ENCODE results near the gene RNASEH2C.

The RNASEH2C gene

DNA sequence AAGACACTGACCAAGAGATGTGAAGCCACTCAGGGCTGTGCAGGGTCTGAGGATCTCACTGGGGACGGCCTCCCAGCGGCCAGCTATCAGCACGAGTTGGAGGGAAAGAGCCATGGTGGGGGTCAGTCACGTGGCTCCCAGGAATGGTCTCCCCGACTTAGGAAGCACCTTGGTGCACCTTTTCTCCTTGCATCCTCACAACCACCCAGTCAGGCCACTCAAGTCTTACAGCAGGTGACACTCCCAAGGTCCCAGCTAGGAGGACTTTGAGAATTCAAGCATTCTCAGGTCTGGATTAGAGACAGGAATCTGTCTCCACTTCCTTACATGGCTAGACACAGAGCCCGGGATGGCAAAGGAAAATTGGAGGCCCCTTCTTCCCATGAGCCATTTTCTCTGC is 2.7 kb downstream of the RNASEH2C start:
- Histone ChIP-seq H3K4me3 (no peak overlapping the region), H3K27ac (no peak overlapping the region)
- TF ChIP-seq, protein P1, sequence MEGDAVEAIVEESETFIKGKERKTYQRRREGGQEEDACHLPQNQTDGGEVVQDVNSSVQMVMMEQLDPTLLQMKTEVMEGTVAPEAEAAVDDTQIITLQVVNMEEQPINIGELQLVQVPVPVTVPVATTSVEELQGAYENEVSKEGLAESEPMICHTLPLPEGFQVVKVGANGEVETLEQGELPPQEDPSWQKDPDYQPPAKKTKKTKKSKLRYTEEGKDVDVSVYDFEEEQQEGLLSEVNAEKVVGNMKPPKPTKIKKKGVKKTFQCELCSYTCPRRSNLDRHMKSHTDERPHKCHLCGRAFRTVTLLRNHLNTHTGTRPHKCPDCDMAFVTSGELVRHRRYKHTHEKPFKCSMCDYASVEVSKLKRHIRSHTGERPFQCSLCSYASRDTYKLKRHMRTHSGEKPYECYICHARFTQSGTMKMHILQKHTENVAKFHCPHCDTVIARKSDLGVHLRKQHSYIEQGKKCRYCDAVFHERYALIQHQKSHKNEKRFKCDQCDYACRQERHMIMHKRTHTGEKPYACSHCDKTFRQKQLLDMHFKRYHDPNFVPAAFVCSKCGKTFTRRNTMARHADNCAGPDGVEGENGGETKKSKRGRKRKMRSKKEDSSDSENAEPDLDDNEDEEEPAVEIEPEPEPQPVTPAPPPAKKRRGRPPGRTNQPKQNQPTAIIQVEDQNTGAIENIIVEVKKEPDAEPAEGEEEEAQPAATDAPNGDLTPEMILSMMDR (IDR thresholded peaks at IDR 0.05), result no peak
- no peak for DNase-seq (ENCODE audit: low spot score)

DNA sequence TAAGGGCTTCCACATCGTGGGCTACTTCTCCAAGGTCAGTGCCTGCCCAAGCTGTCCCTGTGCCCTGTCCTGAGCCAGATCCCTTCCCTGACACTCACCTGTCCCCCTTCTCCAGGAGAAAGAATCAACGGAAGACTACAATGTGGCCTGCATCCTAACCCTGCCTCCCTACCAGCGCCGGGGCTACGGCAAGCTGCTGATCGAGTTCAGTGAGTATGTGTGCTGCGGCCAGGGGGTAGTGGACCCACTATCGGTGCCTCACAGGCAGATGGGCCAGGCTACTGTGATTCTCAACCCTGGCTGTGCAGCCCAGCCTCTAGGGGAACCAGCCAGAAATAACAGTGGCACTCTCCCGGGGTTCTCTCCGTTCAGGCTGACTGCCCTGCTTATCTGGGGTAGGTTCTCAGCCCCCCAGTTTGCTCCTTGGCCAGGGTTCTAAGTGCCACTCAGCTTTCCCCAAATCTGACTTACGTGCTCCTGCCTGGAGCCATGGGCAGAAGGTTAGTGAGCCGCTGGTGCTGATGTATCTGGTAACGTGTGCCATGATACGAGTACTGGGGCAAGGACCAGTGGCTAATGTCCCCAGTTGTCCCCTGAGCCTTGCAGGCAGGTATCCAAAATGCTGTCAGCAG is 3.7 kb downstream of the RNASEH2C start:
- H3K4me3 ChIP-seq, result no peak overlapping the region
- no peak overlapping the region for H3K27ac ChIP-seq
- no peak for DNase-seq (ENCODE audit: low spot score)
- TF ChIP-seq, protein P1 (IDR thresholded peaks at IDR 0.05), result no peak

DNA sequence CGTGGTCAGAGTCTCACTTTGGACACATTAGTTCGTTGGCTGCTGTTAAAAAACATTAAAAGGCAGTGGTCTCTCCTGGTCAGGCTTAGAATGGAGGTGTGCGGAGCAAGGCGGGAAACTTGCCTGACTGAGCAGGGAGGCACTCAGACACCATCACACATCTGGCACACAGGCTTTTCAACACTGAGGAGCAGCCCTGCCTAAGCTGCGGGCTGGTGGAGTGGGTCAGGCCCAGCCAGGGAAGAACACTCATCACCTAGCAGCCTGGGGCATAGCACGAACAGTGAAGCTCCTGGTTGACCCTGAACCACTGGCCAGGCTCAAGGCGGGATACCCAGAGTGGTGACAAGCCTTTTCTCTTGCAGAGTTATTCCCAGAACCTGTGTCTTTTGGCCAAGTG is 4.3 kb downstream of the RNASEH2C start:
- Histone ChIP-seq H3K27ac (no peak overlapping the region), H3K4me3 (no peak overlapping the region)
- TF ChIP-seq, protein P1 (IDR thresholded peaks at IDR 0.05), result no peak
- DNase-seq (ENCODE audit: low spot score), result no peak

DNA sequence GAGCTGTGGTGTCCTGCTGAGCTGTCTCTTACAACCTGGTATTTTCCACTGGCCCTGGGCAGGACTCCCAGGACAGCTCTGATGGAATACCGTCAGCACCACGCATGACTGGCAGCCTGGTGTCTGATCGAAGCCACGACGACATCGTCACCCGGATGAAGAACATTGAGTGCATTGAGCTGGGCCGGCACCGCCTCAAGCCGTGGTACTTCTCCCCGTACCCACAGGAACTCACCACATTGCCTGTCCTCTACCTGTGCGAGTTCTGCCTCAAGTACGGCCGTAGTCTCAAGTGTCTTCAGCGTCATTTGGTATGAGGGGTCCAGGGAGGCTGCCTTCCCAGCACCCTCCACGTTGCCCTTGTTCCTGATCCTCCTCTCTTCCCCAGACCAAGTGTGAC is 6.2 kb downstream of the RNASEH2C start:
- H3K27ac ChIP-seq, result no peak overlapping the region
- no peak overlapping the region for H3K4me3 ChIP-seq
- DNase-seq (ENCODE audit: low spot score), result no peak
- TF ChIP-seq, protein P1 (IDR thresholded peaks at IDR 0.05), result no peak

DNA sequence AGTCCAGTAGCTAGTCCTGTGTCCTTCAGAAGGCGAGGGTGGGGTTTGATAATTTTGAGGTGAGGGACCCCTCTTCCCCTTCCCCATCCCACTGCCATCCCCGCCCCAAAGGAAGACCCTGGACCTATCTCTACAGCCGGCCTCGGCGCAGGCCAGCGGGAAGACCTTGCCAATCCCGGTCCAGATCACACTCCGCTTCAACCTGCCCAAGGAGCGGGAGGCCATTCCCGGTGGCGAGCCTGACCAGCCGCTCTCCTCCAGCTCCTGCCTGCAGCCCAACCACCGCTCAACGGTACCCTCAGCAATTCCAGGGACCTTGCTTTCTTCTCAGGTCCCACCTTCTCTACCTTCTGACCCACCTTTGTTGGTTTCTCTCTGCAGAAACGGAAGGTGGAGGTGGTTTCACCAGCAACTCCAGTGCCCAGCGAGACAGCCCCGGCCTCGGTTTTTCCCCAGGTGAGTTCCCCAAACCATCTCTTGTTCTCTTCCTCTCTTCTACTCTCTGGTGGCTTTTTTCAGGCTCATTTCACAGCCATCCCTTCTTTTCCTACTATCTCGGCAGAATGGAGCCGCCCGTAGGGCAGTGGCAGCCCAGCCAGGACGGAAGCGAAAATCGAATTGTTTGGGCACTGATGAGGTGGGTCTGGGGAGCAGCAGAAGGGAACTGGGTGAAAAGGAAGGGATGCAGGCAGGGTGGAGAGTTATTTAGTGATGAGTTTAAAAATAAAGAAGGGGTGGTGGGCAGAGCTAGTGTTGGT is 7.2 kb downstream of the RNASEH2C start:
- DNase-seq (ENCODE audit: low spot score), result no peak
- TF ChIP-seq, protein P1 (IDR thresholded peaks at IDR 0.05), result no peak
- Histone ChIP-seq H3K4me3 (peak overlapping the region; percentile 90), H3K27ac (peak overlapping the region in 1 of 2 donors; percentile 98)

DNA sequence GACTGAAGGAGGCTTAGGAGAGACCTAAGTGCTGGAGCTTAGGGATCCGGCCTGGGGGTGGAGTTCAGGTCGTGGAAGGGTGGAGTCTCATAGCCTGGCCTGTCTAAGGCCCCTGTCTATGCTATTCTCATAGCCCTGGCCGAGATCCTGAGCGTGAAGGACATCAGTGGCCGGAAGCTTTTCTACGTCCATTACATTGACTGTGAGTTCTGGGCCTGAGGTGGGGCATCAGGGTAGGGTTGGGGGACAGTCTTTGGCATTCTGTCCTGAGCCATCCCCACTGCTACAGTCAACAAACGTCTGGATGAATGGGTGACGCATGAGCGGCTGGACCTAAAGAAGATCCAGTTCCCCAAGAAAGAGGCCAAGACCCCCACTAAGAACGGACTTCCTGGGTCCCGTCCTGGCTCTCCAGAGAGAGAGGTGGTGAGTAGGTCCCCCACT is 7.9 kb downstream of the RNASEH2C start:
- peak overlapping the region; percentile 90 for H3K4me3 ChIP-seq
- TF ChIP-seq, protein P1 (IDR thresholded peaks at IDR 0.05), result no peak
- DNase-seq (ENCODE audit: low spot score), result no peak
- peak overlapping the region; percentile 94 to 98 for H3K27ac ChIP-seq
